Panc1 (cell line): ENCODE results near the gene SMPDL3B.

Source experiments
- CTCF ChIP-seq: fragments of 450-650 bp; IDR thresholded peaks from 2 replicates; pipeline ENCODE4 v1.5.1; 2017; ENCODE audit warnings: mild to moderate bottlenecking
- POLR2AphosphoS5 ChIP-seq: IDR thresholded peaks from 2 replicates; pipeline ENCODE4 v1.6.1; 2012; ENCODE audit warnings: mild to moderate bottlenecking, low read depth, low read length, moderate library complexity
- TCF7L2 ChIP-seq: IDR thresholded peaks from 2 replicates; pipeline ENCODE4 v1.6.1; 2011; ENCODE audit warnings: mild to moderate bottlenecking, low read depth, low read length, inconsistent platforms

- no peak for TF ChIP-seq CTCF
- TF ChIP-seq POLR2AphosphoS5 = no peak
- no peak for TF ChIP-seq TCF7L2
Measured at GRCh38 chr1:27912429-27912828, 22.4 kb upstream of the SMPDL3B start.
